SK-N-MC (cell line): ENCODE measurements around the gene MRPL49.
"Not testable (repeated sequence)": the region's sequence is repeated elsewhere in the genome, so short reads cannot be mapped to it uniquely, and the experiment has no call there.

Experiments
- EZH2 ChIP-seq: fragments of 200-600 bp; sonication (generic); IDR thresholded peaks from one replicate; pipeline ENCODE4 v1.6.1; 2017; ENCODE audit warnings: antibody characterized with exemption
- FOXP2 ChIP-seq: optimal IDR thresholded peaks from 2 replicates; pipeline ENCODE3; 2011; ENCODE audit warnings: mild to moderate bottlenecking, moderate library complexity; ENCODE audit not compliant: insufficient read depth; ENCODE audit errors: extremely low read length, control extremely low read depth
- POLR2AphosphoS5 ChIP-seq: IDR thresholded peaks from 2 replicates; pipeline ENCODE4 v1.6.1; 2012; ENCODE audit warnings: mild to moderate bottlenecking, low read depth, low read length, borderline replicate concordance

DNA sequence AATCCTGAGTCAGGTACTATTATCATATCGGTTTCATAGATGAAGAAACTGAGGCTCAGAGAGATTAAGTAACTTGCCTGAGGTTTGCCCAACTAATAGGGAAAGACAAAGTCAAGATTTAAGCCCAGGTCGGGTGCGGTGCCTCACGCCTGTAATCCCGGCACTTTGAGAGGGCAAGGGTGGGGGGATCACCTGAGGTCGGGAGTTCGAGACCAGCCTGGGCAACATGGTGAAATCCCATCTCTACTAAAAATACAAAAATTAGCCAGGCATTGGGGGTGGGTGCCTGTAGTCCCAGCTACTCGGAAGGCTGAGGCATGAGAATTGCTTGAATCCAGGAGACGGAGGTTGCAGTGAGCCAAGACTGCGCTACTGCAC is 28.0 kb downstream of the MRPL49 start:
- not testable (repeated sequence) for TF ChIP-seq POLR2AphosphoS5, EZH2, FOXP2
